ENCODE data around the gene ALK. TPM values are rescaled to one million over a fixed set of nuclear protein-coding genes. Genes with fewer than 3 reads are reported as not detected.

The ALK gene
- total RNA-seq, 1 donor from 2014 or later: not detected

Other genes starting within 250 kb of the ALK start
- gene YPEL5, start 225.4 kb upstream of the ALK start, total RNA-seq: 14.2 TPM